ENCODE data around the gene YIF1A. TPM values are rescaled to one million over a fixed set of nuclear protein-coding genes. Genes with fewer than 3 reads are reported as not detected.
"Not testable (repeated sequence)": the region's sequence is repeated elsewhere in the genome, so short reads cannot be mapped to it uniquely, and the experiment has no call there.

The YIF1A gene
- total RNA-seq, 1 experiment from 2014 or later = 64.3 TPM

DNA sequence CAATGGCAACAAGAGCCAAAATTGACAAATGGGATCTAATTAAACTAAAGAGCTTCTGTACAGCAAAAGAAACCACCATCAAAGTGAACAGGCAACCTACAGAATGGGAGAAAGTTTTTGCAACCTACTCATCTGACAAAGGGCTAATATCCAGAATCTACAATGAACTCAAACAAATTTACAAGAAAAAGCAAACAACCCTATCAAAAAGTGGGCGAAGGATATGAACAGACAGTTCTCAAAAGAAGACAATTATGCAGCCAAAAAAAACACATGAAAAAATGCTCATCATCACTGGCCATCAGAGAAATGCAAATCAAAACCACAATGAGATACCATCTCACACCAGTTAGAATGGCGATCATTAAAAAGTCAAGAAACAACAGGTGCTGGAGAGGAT lies 31.3 kb upstream of the YIF1A start:
- not testable (repeated sequence) for H4K8ac ChIP-seq (replicated peaks; ENCODE audit: insufficient read length, low read depth, low read length); H3K27me3 ChIP-seq (ENCODE audit: insufficient read depth, low read length); H3K27ac ChIP-seq (ENCODE audit: insufficient read length, low read depth, low read length); H2BK120ac ChIP-seq (ENCODE audit: low read depth, low read length, poor library complexity, severe bottlenecking); H2AK5ac ChIP-seq (ENCODE audit: insufficient read length, low read length); H3K56ac ChIP-seq (ENCODE audit: insufficient read length, low read depth, low read length); H3K4me2 ChIP-seq (ENCODE audit: insufficient read depth, insufficient read length, low read length); H3K4me1 ChIP-seq (ENCODE audit: insufficient read depth, low read length); H2BK12ac ChIP-seq (ENCODE audit: insufficient read length, low read depth, low read length); H2BK5ac ChIP-seq (ENCODE audit: insufficient read length, low read length); H3K14ac ChIP-seq (ENCODE audit: insufficient read depth, low read length); H3K23me2 ChIP-seq (ENCODE audit: insufficient read length, low read depth, low read length, poor library complexity, severe bottlenecking); H3K9me3 ChIP-seq (ENCODE audit: control insufficient read depth, low read depth, low read length); H3K23ac ChIP-seq (ENCODE audit: insufficient read length, low read depth, low read length); H3K79me1 ChIP-seq (ENCODE audit: insufficient read depth, low read depth, low read length, poor library complexity, severe bottlenecking); H3K4me3 Mint-ChIP-seq; H4K20me1 ChIP-seq (ENCODE audit: control insufficient read depth, insufficient read depth, insufficient read length); H3T11ph ChIP-seq (ENCODE audit: low read length); H3K4ac ChIP-seq (ENCODE audit: low read depth, low read length); H3K27ac Mint-ChIP-seq; H2AFZ ChIP-seq (ENCODE audit: low read length); H2BK20ac ChIP-seq (ENCODE audit: low read depth, low read length, poor library complexity, severe bottlenecking); H4K5ac ChIP-seq (ENCODE audit: insufficient read length, low read depth, low read length); H3K79me2 ChIP-seq (ENCODE audit: insufficient read depth, low read length); H2BK15ac ChIP-seq (ENCODE audit: low read depth, low read length); DNase-seq; H3K9ac ChIP-seq (ENCODE audit: extremely low read depth, insufficient read length, low read length); H4K91ac ChIP-seq (ENCODE audit: insufficient read length, low read depth, low read length); H3K18ac ChIP-seq (ENCODE audit: insufficient read length, low read depth, low read length)
- Mint-ChIP-seq H3K36me3 (ENCODE audit: insufficient read depth in 1 of 3, low read depth in 3 of 3) (peaks cover 8 to 18% (median 16%) of the 10 kb centered on the region in 3 experiments), H3K4me1 (peaks cover 21 to 28% of the 10 kb centered on the region in 2 experiments), H3K9me3 (peaks cover 14 to 20% of the 10 kb centered on the region in 2 experiments), H3K27me3 (ENCODE audit: low read depth) (peaks cover 20% of the 10 kb centered on the region)
- WGBS (ENCODE audit: extremely low coverage, insufficient read length, low lambda C conversion rate) = no CpG with 5 or more reads among the region's 2 CpGs

All from H9 (cell line).